ENCODE results near the gene HS3ST3B1.

The HS3ST3B1 gene

DNA sequence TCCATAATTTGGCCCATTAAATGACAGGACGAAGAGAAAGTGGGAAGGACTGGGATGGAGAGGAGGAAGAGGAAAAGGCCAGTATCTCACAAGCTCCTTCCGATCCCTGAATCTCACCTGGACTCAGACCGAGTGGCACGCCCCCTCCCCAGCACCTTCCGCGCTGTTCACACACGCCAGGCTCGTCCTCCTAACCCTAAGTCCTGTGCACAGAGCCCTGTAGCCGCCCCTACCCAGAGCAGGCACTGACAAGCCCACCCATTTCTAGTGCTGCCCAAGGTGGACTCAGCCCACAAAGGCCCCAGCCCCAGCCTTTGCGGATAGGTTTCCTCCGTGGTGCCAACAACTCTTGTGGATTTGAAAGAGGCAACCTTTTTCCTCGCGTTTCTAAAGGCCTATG, 9.2 kb downstream of the HS3ST3B1 start:
- TF ChIP-seq, protein P1, sequence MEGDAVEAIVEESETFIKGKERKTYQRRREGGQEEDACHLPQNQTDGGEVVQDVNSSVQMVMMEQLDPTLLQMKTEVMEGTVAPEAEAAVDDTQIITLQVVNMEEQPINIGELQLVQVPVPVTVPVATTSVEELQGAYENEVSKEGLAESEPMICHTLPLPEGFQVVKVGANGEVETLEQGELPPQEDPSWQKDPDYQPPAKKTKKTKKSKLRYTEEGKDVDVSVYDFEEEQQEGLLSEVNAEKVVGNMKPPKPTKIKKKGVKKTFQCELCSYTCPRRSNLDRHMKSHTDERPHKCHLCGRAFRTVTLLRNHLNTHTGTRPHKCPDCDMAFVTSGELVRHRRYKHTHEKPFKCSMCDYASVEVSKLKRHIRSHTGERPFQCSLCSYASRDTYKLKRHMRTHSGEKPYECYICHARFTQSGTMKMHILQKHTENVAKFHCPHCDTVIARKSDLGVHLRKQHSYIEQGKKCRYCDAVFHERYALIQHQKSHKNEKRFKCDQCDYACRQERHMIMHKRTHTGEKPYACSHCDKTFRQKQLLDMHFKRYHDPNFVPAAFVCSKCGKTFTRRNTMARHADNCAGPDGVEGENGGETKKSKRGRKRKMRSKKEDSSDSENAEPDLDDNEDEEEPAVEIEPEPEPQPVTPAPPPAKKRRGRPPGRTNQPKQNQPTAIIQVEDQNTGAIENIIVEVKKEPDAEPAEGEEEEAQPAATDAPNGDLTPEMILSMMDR (IDR thresholded peaks at IDR 0.05), result no peak

DNA sequence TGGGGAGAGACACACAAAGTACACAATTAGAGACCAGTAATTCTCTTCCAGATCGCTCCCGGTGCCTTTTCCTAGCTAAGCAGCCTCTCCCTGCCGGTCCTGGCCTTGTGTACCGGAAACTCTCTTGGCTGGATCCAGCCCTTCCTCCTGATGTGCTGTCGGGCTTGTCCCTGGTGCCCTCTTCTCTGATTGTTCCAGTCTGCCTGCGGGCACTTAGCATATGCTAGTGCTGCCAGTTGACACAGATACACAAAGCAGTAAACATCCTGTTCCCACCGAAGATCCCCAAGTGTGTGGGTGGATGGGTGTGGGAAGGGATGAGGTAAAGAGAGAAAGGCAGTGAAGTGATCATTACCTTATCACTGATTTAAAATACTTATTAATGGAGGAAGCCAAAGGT, 9.7 kb downstream of the HS3ST3B1 start:
- TF ChIP-seq, protein P1 (IDR thresholded peaks at IDR 0.05), result no peak

DNA sequence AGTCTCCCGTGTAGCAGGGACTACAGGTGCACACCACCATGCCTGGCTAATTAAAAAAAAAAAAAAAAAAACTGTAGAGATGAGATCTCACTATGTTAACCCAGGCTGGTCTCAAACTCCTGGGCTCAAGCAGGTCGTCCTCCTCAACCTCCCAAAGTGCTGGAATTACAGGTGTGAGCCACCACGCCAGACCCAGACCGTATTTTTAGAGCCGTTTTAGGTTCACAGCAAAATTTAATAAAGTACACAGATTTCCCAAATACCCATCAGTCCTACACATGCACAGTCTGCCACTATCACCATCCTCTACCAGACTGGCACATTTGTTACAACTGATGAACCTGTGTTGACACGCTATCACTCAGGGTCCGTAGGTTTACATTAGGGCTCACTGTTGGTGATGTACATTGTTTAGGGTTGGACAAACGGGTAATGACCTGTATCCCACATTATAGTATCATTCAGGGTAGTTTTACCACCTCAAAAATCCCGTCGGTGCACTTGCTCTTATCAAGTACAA, 10.4 kb downstream of the HS3ST3B1 start:
- TF ChIP-seq, protein P1 (IDR thresholded peaks at IDR 0.05), result no peak

DNA sequence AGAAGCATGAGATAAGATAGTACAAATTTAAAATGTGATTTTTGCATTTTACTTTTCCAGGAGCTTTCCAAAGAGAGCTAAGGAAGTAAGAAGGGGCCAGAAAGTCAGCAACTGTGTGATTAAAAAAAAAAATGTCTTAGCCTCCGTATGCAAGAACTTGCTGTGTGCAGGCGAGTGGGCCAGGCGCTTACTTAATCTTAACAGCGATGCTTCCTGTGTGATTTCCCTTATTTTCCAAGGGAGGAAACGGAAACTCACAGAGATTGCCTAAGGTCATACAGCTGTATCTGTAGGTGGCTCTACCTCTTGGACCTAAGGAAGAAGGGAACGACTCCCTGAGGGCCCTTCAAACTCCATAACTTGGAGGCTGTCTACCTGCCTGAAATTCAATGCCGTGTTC, 11.1 kb downstream of the HS3ST3B1 start:
- TF ChIP-seq, protein P1 (IDR thresholded peaks at IDR 0.05), result no peak

DNA sequence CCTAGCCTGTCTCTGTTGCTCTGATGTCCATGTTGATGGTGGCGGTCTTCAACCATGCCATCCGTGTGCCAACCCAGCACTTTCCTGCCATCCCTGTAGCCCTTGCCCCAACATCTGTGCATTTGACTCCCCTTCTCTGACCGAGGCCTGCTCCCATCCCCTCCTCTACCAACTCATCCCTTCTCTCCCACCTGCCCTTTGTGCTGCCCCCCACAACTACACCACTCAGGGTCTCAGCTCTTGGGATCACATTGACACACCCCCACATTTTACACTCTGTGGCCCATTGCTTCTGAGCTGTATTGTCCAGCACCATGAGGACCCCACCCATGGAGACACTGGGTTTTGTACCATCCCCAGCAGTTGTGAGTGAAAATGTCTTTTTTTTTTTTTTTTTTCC, 11.6 kb downstream of the HS3ST3B1 start:
- TF ChIP-seq, protein P1 (IDR thresholded peaks at IDR 0.05), result no peak

DNA sequence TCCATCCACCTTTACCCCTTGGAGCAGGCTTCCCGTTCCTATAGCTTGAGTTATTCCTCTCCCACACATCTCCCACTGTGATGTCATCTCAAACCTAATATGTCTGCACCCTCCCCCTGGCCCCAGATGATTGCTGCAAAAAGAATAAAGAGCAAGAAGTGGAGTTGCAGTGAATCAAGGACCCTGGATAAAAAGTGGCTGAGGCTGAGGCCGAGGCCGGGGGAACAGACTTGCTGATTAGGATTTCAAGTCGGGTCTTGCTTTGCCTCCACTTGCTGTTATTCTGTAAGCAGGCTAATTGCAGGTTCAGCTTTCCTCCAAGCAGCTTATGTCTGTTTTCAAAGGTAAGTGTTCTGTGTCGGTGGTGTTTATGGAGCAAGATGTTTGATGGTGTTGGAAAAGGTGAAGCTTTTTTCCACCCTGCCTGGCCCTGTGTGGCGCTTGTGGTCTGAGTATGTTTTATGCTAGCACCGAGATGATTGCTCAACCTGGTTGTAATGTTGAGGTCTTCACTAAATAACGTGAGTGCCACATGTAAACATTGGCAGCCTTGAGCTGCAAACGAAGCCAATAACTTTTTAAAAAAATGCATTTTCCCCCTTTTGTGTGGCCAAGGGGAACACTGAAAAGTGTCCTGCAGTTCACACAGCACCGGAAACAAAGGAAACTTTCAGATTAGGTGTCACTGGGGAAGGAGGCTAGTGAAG, 15.4 kb downstream of the HS3ST3B1 start:
- TF ChIP-seq, protein P1 (IDR thresholded peaks at IDR 0.05), result no peak

DNA sequence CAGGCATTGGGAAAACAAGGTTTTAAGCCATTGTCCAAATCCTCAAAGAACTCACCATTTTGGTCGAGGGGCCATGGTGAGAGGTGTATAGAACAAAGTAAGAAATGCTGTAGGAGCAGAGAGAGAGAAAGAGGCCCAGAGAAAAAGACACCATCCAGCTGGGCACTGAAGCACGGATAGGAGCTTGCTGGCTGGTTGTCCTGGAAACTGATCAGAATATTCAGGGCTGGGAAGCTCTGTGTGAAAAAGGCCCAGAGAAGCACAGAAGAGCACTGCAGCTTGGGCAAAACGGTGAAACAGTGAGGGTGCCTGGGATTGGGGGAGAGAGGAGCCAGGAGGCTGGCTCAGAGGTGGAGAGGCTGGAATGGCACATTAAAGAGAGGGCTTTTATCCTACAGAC, 16.5 kb downstream of the HS3ST3B1 start:
- TF ChIP-seq, protein P1 (IDR thresholded peaks at IDR 0.05), result no peak
